ENCODE results near the gene TMEM37.

DNA sequence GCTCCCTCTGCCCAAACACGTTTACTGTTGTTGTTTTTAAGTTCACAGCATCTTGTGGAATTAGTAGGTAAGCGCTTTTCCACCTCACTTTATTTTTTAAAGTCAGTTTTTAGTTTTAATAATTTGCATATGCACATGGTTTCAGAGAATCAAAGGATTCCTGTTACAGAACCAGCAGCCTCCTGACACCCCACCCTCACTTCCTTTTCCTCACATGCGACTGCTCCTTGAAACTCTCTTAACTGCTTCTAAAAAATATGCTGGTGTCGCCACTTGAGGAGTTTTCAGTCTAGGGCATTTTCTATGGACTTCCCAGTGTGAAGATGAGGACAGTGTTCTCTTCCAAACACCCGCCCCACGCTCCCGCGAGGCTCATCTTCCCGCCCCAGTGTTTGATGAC is 14.4 kb downstream of the TMEM37 start:
- TF ChIP-seq, protein P1, sequence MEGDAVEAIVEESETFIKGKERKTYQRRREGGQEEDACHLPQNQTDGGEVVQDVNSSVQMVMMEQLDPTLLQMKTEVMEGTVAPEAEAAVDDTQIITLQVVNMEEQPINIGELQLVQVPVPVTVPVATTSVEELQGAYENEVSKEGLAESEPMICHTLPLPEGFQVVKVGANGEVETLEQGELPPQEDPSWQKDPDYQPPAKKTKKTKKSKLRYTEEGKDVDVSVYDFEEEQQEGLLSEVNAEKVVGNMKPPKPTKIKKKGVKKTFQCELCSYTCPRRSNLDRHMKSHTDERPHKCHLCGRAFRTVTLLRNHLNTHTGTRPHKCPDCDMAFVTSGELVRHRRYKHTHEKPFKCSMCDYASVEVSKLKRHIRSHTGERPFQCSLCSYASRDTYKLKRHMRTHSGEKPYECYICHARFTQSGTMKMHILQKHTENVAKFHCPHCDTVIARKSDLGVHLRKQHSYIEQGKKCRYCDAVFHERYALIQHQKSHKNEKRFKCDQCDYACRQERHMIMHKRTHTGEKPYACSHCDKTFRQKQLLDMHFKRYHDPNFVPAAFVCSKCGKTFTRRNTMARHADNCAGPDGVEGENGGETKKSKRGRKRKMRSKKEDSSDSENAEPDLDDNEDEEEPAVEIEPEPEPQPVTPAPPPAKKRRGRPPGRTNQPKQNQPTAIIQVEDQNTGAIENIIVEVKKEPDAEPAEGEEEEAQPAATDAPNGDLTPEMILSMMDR (IDR thresholded peaks at IDR 0.05; ENCODE audit: borderline replicate concordance, extremely low read depth, low read length, poor library complexity, severe bottlenecking) = no peak
- no peak for TF ChIP-seq EZH2 (IDR thresholded peaks at IDR 0.05; ENCODE audit: borderline replicate concordance, low read depth, low read length, severe bottlenecking)

Measured in DND-41 (cell line).